ENCODE measurements around the gene LCP1. TPM values are rescaled to one million over a fixed set of nuclear protein-coding genes. Genes with fewer than 3 reads are reported as not detected.

The LCP1 gene
- total and polyA plus RNA-seq, 2 donors from 2014 or later = 5.6 to 73.5 TPM

DNA sequence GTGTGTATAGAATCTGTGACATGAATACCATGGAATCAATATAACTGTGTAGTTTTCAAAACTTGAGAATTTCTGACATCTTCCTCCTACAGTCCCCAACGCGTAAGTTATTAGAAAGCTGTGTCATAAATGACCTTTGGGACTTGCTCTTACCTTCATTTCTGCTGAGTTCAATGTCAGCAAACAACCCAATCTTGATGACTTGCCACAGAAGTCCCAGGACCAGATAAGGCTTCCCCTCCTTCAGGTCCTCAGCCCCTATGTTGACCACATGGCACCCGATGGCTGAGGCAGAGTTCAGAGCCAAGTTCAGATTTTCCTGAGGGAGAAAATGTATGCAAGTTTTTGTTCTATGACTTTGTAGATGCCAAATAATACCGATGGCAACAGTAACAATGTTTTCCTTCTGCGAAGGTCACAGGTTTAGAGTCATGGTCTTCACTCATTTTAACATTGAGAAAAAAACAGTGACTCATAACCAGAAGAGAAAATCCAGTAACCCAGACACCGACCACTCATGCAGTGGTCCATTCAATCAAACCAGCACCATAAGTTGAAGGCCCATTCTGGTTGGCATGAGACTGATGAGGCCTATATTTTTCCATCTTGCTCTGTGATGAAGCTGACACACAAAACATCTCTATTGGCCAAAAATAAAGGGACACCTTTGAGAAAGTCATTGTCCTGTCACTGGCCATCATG lies 29.2 kb downstream of the LCP1 start:
- H3K36me3 ChIP-seq (ENCODE audit: control insufficient read depth in 2 of 3, insufficient read depth in 3 of 3, low read length in 3 of 3) = no peaks in the 10 kb centered on the region
- no peaks in the 10 kb centered on the region for H3K27me3 ChIP-seq (ENCODE audit: control insufficient read depth, insufficient read depth, low read length)
- no peak overlapping the region for H3K4me3 ChIP-seq (ENCODE audit: low read length in 3 of 3)
- TF ChIP-seq, protein P1, sequence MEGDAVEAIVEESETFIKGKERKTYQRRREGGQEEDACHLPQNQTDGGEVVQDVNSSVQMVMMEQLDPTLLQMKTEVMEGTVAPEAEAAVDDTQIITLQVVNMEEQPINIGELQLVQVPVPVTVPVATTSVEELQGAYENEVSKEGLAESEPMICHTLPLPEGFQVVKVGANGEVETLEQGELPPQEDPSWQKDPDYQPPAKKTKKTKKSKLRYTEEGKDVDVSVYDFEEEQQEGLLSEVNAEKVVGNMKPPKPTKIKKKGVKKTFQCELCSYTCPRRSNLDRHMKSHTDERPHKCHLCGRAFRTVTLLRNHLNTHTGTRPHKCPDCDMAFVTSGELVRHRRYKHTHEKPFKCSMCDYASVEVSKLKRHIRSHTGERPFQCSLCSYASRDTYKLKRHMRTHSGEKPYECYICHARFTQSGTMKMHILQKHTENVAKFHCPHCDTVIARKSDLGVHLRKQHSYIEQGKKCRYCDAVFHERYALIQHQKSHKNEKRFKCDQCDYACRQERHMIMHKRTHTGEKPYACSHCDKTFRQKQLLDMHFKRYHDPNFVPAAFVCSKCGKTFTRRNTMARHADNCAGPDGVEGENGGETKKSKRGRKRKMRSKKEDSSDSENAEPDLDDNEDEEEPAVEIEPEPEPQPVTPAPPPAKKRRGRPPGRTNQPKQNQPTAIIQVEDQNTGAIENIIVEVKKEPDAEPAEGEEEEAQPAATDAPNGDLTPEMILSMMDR (IDR thresholded peaks at IDR 0.05; ENCODE audit: borderline replicate concordance, extremely low read depth, insufficient read depth) = no peak
- intact Hi-C loops (cut with DNase I) = no loop called here
- no peak for DNase-seq
- H3K4me1 ChIP-seq (ENCODE audit: control insufficient read depth in 2 of 3, insufficient read depth in 2 of 3, low read depth in 1 of 3, low read length in 3 of 3) = no peaks in the 10 kb centered on the region
- no peak for FAIRE-seq
- H3K27ac ChIP-seq (ENCODE audit: low read depth in 2 of 2, low read length in 2 of 2) = no peak overlapping the region
- no peak overlapping the region for H3K9ac ChIP-seq (ENCODE audit: low read length in 3 of 3)
- no peaks in the 10 kb centered on the region for H3K9me3 ChIP-seq (ENCODE audit: control insufficient read depth in 2 of 3, insufficient read depth in 1 of 3, low read length in 3 of 3)

DNA sequence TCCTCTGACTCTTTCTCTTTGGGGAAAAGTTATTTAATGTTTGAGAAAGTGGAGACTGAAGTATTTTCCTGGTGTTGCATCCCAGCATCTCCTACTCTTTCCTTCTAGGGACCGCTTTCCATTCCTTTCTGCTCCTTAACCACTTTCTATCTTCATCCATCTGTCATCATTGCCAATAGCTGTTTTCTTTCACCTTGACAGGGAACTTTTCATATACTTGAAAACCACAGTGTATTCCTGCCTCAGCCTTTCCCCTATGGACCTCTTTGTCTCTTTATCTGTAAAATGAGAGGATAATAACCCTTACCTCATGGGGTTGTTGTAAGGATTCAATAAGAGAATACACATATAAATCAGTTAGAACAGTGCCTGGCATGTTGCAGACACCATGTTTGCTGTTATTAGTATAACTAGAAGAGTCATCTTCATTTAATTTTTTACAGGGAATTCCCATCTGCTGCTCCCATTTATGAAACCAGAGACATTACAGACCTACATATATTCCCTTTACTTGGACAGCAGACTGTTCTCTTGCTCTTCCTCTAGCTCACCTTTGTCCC lies 31.8 kb downstream of the LCP1 start:
- Histone ChIP-seq H3K36me3 (ENCODE audit: control insufficient read depth in 2 of 3, insufficient read depth in 3 of 3, low read length in 3 of 3) (no peaks in the 10 kb centered on the region), H3K27ac (ENCODE audit: low read depth in 2 of 2, low read length in 2 of 2) (no peak overlapping the region), H3K4me3 (ENCODE audit: low read length in 3 of 3) (no peak overlapping the region), H3K9me3 (ENCODE audit: control insufficient read depth in 2 of 3, insufficient read depth in 1 of 3, low read length in 3 of 3) (no peaks in the 10 kb centered on the region), H3K4me1 (ENCODE audit: control insufficient read depth in 2 of 3, insufficient read depth in 2 of 3, low read depth in 1 of 3, low read length in 3 of 3) (no peaks in the 10 kb centered on the region), H3K27me3 (ENCODE audit: control insufficient read depth, insufficient read depth, low read length) (no peaks in the 10 kb centered on the region), H3K9ac (ENCODE audit: low read length in 3 of 3) (no peak overlapping the region)
- FAIRE-seq = no peak
- intact Hi-C loops (cut with DNase I) = no loop called here
- DNase-seq = no peak
- TF ChIP-seq, protein P1 (IDR thresholded peaks at IDR 0.05; ENCODE audit: borderline replicate concordance, extremely low read depth, insufficient read depth) = no peak

DNA sequence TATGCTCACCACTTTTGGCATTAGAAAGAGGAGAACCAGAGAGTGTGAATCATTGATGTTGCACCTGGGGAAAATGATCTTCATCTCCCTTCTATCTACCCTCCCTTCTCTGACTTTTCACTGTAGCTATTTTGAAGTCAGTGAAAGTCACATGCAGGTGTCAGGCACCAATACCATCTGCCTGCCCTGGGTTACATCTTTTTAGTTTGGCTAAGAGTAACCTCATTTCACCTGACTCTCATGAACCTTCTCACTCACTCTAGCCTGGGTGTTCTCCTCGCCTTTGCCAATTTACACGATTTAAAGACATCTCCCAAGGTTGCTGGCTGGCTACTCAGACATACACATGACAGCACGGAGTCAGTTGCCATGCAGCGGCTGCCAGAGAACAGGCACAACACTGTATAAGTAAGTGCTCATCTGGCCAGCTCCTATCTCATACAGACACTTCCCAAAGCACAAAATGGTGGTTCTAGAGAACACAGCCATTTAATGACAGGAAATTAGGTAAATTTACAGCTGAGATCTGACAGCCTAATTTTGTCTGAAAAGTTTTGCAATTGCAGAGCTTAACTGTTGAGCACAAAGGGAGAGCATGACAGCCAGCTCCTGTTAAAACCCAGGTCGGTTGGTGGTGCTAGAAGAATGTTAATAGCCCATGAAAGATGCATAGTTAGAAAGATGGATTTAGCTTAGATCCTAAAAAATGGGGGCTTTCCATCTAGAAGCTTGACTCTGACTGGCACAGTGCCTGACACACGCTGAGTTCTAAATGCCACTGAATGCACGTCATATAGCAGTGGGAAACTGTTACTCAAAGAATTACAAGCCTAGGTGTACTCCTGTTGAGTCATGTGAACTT lies 32.5 kb downstream of the LCP1 start:
- Histone ChIP-seq H3K9ac (ENCODE audit: low read length in 3 of 3) (no peak overlapping the region), H3K4me3 (ENCODE audit: low read length in 3 of 3) (no peak overlapping the region), H3K9me3 (ENCODE audit: control insufficient read depth in 2 of 3, insufficient read depth in 1 of 3, low read length in 3 of 3) (no peaks in the 10 kb centered on the region), H3K4me1 (ENCODE audit: control insufficient read depth in 2 of 3, insufficient read depth in 2 of 3, low read depth in 1 of 3, low read length in 3 of 3) (no peaks in the 10 kb centered on the region), H3K27ac (ENCODE audit: low read depth in 2 of 2, low read length in 2 of 2) (no peak overlapping the region), H3K36me3 (ENCODE audit: control insufficient read depth in 2 of 3, insufficient read depth in 3 of 3, low read length in 3 of 3) (no peaks in the 10 kb centered on the region), H3K27me3 (ENCODE audit: control insufficient read depth, insufficient read depth, low read length) (no peaks in the 10 kb centered on the region)
- TF ChIP-seq, protein P1 (IDR thresholded peaks at IDR 0.05; ENCODE audit: borderline replicate concordance, extremely low read depth, insufficient read depth) = no peak
- intact Hi-C loops (cut with DNase I) = no loop called here
- FAIRE-seq = no peak
- no peak for DNase-seq
